Gastroesophageal sphincter (tissue), 4 donors: ENCODE data around the gene SPACA1. TPM values are rescaled to one million over a fixed set of nuclear protein-coding genes. Genes with fewer than 3 reads are reported as not detected.

Source experiments
- ATAC-seq: fragments of 150-250 bp; one replicate; pipeline ENCODE4 v1.9.1; 2016; ENCODE audit warnings: mild to moderate bottlenecking, moderate library complexity
- H3K27ac ChIP-seq, 4 donors: fragments of 200-600 bp; sonication (generic) in 3 of 4; 1 replicate in 3 of 4; 2 replicates in 1 of 4; pipeline ENCODE4 v1.5.1; 2016 to 2019
- H3K27me3 ChIP-seq: fragments of 200-600 bp; sonication (generic); one replicate; pipeline ENCODE4 v1.5.1; 2019
- H3K36me3 ChIP-seq, 2 donors: fragments of 200-600 bp; sonication (generic); one replicate each; pipeline ENCODE4 v1.5.1; 2019; ENCODE audit warnings: control low read depth in 1 of 2
- H3K4me1 ChIP-seq, 3 donors: fragments of 200-600 bp; sonication (generic); 1 replicate in 2 of 3; 2 replicates in 1 of 3; pipeline ENCODE4 v1.5.1; 2016 to 2019; ENCODE audit warnings: control low read depth in 2 of 3
- H3K4me3 ChIP-seq, 2 donors: fragments of 200-600 bp; sonication (generic); one replicate each; pipeline ENCODE4 v1.5.1; 2019; ENCODE audit warnings: mild to moderate bottlenecking in 1 of 2, moderate library complexity in 1 of 2
- H3K9me3 ChIP-seq, 3 donors: fragments of 200-600 bp; sonication (generic); one replicate each; pipeline ENCODE4 v1.5.1; 2017 to 2019; ENCODE audit warnings: control low read depth in 2 of 3
- CTCF ChIP-seq, 4 experiments: fragments of 200-600 bp in 2 of 4; fragments of 450-650 bp in 2 of 4; sonication (generic) in 1 of 4; IDR thresholded peaks; one replicate each; pipeline ENCODE4 v1.5.1; 2017 to 2019; ENCODE audit warnings: antibody characterized with exemption in 4 of 4, mild to moderate bottlenecking in 2 of 4, moderate library complexity in 2 of 4
- EP300 ChIP-seq: sonication (generic); formaldehyde crosslinking; IDR thresholded peaks from one replicate; pipeline ENCODE4 v1.6.1; 2017; ENCODE audit warnings: antibody characterized with exemption, mild to moderate bottlenecking
- POLR2A ChIP-seq, 2 donors: fragments of 450-650 bp; IDR thresholded peaks; one replicate each; pipeline ENCODE4 v1.6.1; 2017; ENCODE audit warnings: antibody characterized with exemption in 2 of 2, mild to moderate bottlenecking in 2 of 2, moderate library complexity in 1 of 2
- POLR2AphosphoS5 ChIP-seq: sonication (generic); formaldehyde crosslinking; IDR thresholded peaks from one replicate; pipeline ENCODE4 v1.6.1; 2017; ENCODE audit warnings: antibody characterized with exemption
- WGBS, 2 donors: methylation state at CpG; one replicate each; pipeline ENCODE4 v1.1.5; 2018; ENCODE audit warnings: low coverage in 1 of 2; 5-methylcytosine and 5-hydroxymethylcytosine counted together
- total RNA-seq, 4 donors: library from RNA; depleted of rRNA; stranded (reverse); fragments of >200 nt; gene quantifications; one replicate each; pipeline ENCODE4 v1.1.0, GENCODE V29; 2016

Gene SPACA1
- total RNA-seq, 4 donors from 2014 or later: not detected

GRCh38 chr6:88059191-88059590, 11.6 kb downstream of the SPACA1 start:
- Histone ChIP-seq H3K4me3 (no peak overlapping the region), H3K27ac (no peak overlapping the region), H3K9me3 (no peaks in the 10 kb centered on the region), H3K4me1 (no peaks in the 10 kb centered on the region), H3K36me3 (no peaks in the 10 kb centered on the region), H3K27me3 (no peaks in the 10 kb centered on the region)
- TF ChIP-seq POLR2AphosphoS5 (no peak), POLR2A (IDR thresholded peaks at IDR 0.05) (no peak), EP300 (no peak)
- no peak for ATAC-seq
- 30 to 35% methylated on average over 3 of the region's 3 CpGs for WGBS, 2 donors

GRCh38 chr6:88062376-88062775, 14.7 kb downstream of the SPACA1 start:
- H3K27ac ChIP-seq: no peak overlapping the region
- no peak overlapping the region for H3K4me3 ChIP-seq
- 90 to 92% methylated on average over 1 of the region's 1 CpG for WGBS, 2 donors
- no peak for TF ChIP-seq POLR2AphosphoS5
- no peak for TF ChIP-seq EP300
- TF ChIP-seq POLR2A (IDR thresholded peaks at IDR 0.05): no peak
- no peak for TF ChIP-seq CTCF (IDR thresholded peaks at IDR 0.05)
- H3K4me1 ChIP-seq: no peaks in the 10 kb centered on the region
- no peaks in the 10 kb centered on the region for H3K9me3 ChIP-seq
- ATAC-seq: no peak
- peaks cover under 1% of the 10 kb centered on the region for H3K27me3 ChIP-seq
- no peaks in the 10 kb centered on the region for H3K36me3 ChIP-seq

- Histone ChIP-seq H3K4me1 (no peaks in the 10 kb centered on the region), H3K27ac (no peak overlapping the region), H3K27me3 (peaks cover 10% of the 10 kb centered on the region), H3K36me3 (no peaks in the 10 kb centered on the region), H3K4me3 (no peak overlapping the region), H3K9me3 (peaks cover 0 to 5% (median 0%) of the 10 kb centered on the region in 3 donors)
- 71 to 100% methylated on average over 1 of the region's 1 CpG for WGBS, 2 donors
- ATAC-seq: no peak
- no peak for TF ChIP-seq POLR2A (IDR thresholded peaks at IDR 0.05)
- TF ChIP-seq EP300: no peak
- no peak for TF ChIP-seq CTCF (IDR thresholded peaks at IDR 0.05)
- TF ChIP-seq POLR2AphosphoS5: no peak
Observed at GRCh38 chr6:88072462-88072861, 24.8 kb downstream of the SPACA1 start.

- no peaks in the 10 kb centered on the region for H3K36me3 ChIP-seq
- H3K27me3 ChIP-seq: no peaks in the 10 kb centered on the region
- H3K9me3 ChIP-seq: no peaks in the 10 kb centered on the region
- no peak for TF ChIP-seq POLR2A (IDR thresholded peaks at IDR 0.05)
- TF ChIP-seq EP300: no peak
- H3K27ac ChIP-seq: no peak overlapping the region
- H3K4me1 ChIP-seq: no peaks in the 10 kb centered on the region
- no peak for ATAC-seq
- H3K4me3 ChIP-seq: no peak overlapping the region
- 44 to 93% methylated on average over 1 of the region's 1 CpG for WGBS, 2 donors
Observed at GRCh38 chr6:88074791-88075190, 27.1 kb downstream of the SPACA1 start.

GRCh38 chr6:88077305-88077704, 29.7 kb downstream of the SPACA1 start:
- no peak overlapping the region for H3K4me3 ChIP-seq
- no peaks in the 10 kb centered on the region for H3K27me3 ChIP-seq
- no peak overlapping the region for H3K27ac ChIP-seq
- no peaks in the 10 kb centered on the region for H3K4me1 ChIP-seq
- WGBS, 2 donors: 62 to 75% methylated on average over 3 of the region's 3 CpGs
- no peak for TF ChIP-seq POLR2A (IDR thresholded peaks at IDR 0.05)
- TF ChIP-seq POLR2AphosphoS5: no peak
- no peak for TF ChIP-seq EP300
- TF ChIP-seq CTCF (IDR thresholded peaks at IDR 0.05): no peak
- no peak for ATAC-seq
- peaks cover 0 to under 1% (median 0%) of the 10 kb centered on the region in 3 donors for H3K9me3 ChIP-seq
- H3K36me3 ChIP-seq: no peaks in the 10 kb centered on the region

GRCh38 chr6:88086792-88087191, 39.2 kb downstream of the SPACA1 start:
- no peaks in the 10 kb centered on the region for H3K27me3 ChIP-seq
- WGBS, 2 donors: 86 to 90% methylated on average over 2 of the region's 2 CpGs
- H3K4me1 ChIP-seq: no peaks in the 10 kb centered on the region
- TF ChIP-seq EP300 (no peak), POLR2A (IDR thresholded peaks at IDR 0.05) (no peak)
- peaks cover 0 to 12% (median 0%) of the 10 kb centered on the region in 3 donors for H3K9me3 ChIP-seq
- H3K4me3 ChIP-seq: no peak overlapping the region
- no peak overlapping the region for H3K27ac ChIP-seq
- no peaks in the 10 kb centered on the region for H3K36me3 ChIP-seq
- no peak for ATAC-seq
